ENCODE results near the gene HTR2B.

Gene HTR2B

GRCh38 chr2:231132129-231132528, 7.3 kb upstream of the HTR2B start:
- DNase-seq (ENCODE audit: low read depth) = no peak
- no peak overlapping the region for H3K4me3 ChIP-seq (ENCODE audit: low read depth, low read length)
- TF ChIP-seq CTCF (IDR thresholded peaks at IDR 0.05; ENCODE audit: low read depth, low read length) (no peak), POLR2A (IDR thresholded peaks at IDR 0.05; ENCODE audit: extremely low read depth, insufficient read length) (no peak), MYC (IDR thresholded peaks at IDR 0.05; ENCODE audit: low read depth, low read length) (no peak), MAX (IDR thresholded peaks at IDR 0.05; ENCODE audit: low read depth, low read length) (no peak)

- H3K4me3 ChIP-seq (ENCODE audit: low read depth, low read length) = no peak overlapping the region
- DNase-seq (ENCODE audit: low read depth) = no peak
- TF ChIP-seq CTCF (IDR thresholded peaks at IDR 0.05; ENCODE audit: low read depth, low read length) (no peak), MYC (IDR thresholded peaks at IDR 0.05; ENCODE audit: low read depth, low read length) (no peak), POLR2A (IDR thresholded peaks at IDR 0.05; ENCODE audit: extremely low read depth, insufficient read length) (no peak), MAX (IDR thresholded peaks at IDR 0.05; ENCODE audit: low read depth, low read length) (no peak)
Measured at GRCh38 chr2:231130336-231131056, 5.7 kb upstream of the HTR2B start.

GRCh38 chr2:231129216-231129615, 4.4 kb upstream of the HTR2B start:
- no peak for TF ChIP-seq MAX (IDR thresholded peaks at IDR 0.05; ENCODE audit: low read depth, low read length)
- no peak for TF ChIP-seq POLR2A (IDR thresholded peaks at IDR 0.05; ENCODE audit: extremely low read depth, insufficient read length)
- TF ChIP-seq MYC (IDR thresholded peaks at IDR 0.05; ENCODE audit: low read depth, low read length) = no peak
- TF ChIP-seq CTCF (IDR thresholded peaks at IDR 0.05; ENCODE audit: low read depth, low read length) = no peak
- H3K4me3 ChIP-seq (ENCODE audit: low read depth, low read length) = no peak overlapping the region
- DNase-seq (ENCODE audit: low read depth) = no peak

- no peak for DNase-seq (ENCODE audit: low read depth)
- no peak overlapping the region for H3K4me3 ChIP-seq (ENCODE audit: low read depth, low read length)
- no peak for TF ChIP-seq CTCF (IDR thresholded peaks at IDR 0.05; ENCODE audit: low read depth, low read length)
- no peak for TF ChIP-seq POLR2A (IDR thresholded peaks at IDR 0.05; ENCODE audit: extremely low read depth, insufficient read length)
- no peak for TF ChIP-seq MAX (IDR thresholded peaks at IDR 0.05; ENCODE audit: low read depth, low read length)
- TF ChIP-seq MYC (IDR thresholded peaks at IDR 0.05; ENCODE audit: low read depth, low read length) = no peak
Measured at GRCh38 chr2:231128541-231128940, 3.7 kb upstream of the HTR2B start.

GRCh38 chr2:231127936-231128335, 3.1 kb upstream of the HTR2B start:
- DNase-seq (ENCODE audit: low read depth) = no peak
- no peak overlapping the region for H3K4me3 ChIP-seq (ENCODE audit: low read depth, low read length)
- TF ChIP-seq MYC (IDR thresholded peaks at IDR 0.05; ENCODE audit: low read depth, low read length) (no peak), MAX (IDR thresholded peaks at IDR 0.05; ENCODE audit: low read depth, low read length) (no peak), CTCF (IDR thresholded peaks at IDR 0.05; ENCODE audit: low read depth, low read length) (no peak), POLR2A (IDR thresholded peaks at IDR 0.05; ENCODE audit: extremely low read depth, insufficient read length) (no peak)

Data from NB4 (cell line).